ENCODE data around the gene GPR37.

GPR37 gene

GRCh38 chr7:124765401-124766352, at the start of gene GPR37:
Gene GPR37 (minus strand): TSS chr7:124765792. CDS start chr7:124764976, 816 bp downstream.
- DNase-seq = peak; percentile 63

GRCh38 chr7:124813994-124814798, 48.6 kb upstream of the GPR37 start:
- no peak for DNase-seq

GRCh38 chr7:124812764-124813163, 47.2 kb upstream of the GPR37 start:
- no peak for DNase-seq

GRCh38 chr7:124811341-124811740, 45.7 kb upstream of the GPR37 start:
- no peak for DNase-seq

GRCh38 chr7:124810605-124811004, 45.0 kb upstream of the GPR37 start:
- no peak for DNase-seq

- no peak for DNase-seq
Observed at GRCh38 chr7:124808206-124808605, 42.6 kb upstream of the GPR37 start.

- no peak for DNase-seq
Observed at GRCh38 chr7:124801330-124801895, 35.8 kb upstream of the GPR37 start.

- DNase-seq = no peak
Observed at GRCh38 chr7:124800386-124800785, 34.8 kb upstream of the GPR37 start.

GRCh38 chr7:124799448-124799847, 33.9 kb upstream of the GPR37 start:
- no peak for DNase-seq

- no peak for DNase-seq
Observed at GRCh38 chr7:124796771-124797170, 31.2 kb upstream of the GPR37 start.

GRCh38 chr7:124792696-124793095, 27.1 kb upstream of the GPR37 start:
- no peak for DNase-seq

GRCh38 chr7:124792002-124792401, 26.4 kb upstream of the GPR37 start:
- DNase-seq = no peak

GRCh38 chr7:124791426-124791825, 25.8 kb upstream of the GPR37 start:
- no peak for DNase-seq

- no peak for DNase-seq
Observed at GRCh38 chr7:124790645-124791044, 25.1 kb upstream of the GPR37 start.

- DNase-seq = no peak
Observed at GRCh38 chr7:124785994-124786393, 20.4 kb upstream of the GPR37 start.

- DNase-seq = peak; percentile 54
Observed at GRCh38 chr7:124784879-124785818, 19.6 kb upstream of the GPR37 start.

- DNase-seq = no peak
Observed at GRCh38 chr7:124783271-124783670, 17.7 kb upstream of the GPR37 start.

- no peak for DNase-seq
Observed at GRCh38 chr7:124781907-124782734, 16.5 kb upstream of the GPR37 start.

- no peak for DNase-seq
Observed at GRCh38 chr7:124781418-124781817, 15.8 kb upstream of the GPR37 start.

GRCh38 chr7:124780608-124781007, 15.0 kb upstream of the GPR37 start:
- no peak for DNase-seq

GRCh38 chr7:124780056-124780455, 14.5 kb upstream of the GPR37 start:
- DNase-seq = no peak

All from COR-L47 (cell line).